ENCODE data around the gene POLR2M. TPM values are rescaled to one million over a fixed set of nuclear protein-coding genes. Genes with fewer than 3 reads are reported as not detected.

POLR2M gene
- polyA plus RNA-seq, 3 donors: 14.4 to 29.4 (median 26.3) TPM

GRCh38 chr15:57761562-57761961 lies 55.0 kb downstream of the POLR2M start:
- H3K36me3 Mint-ChIP-seq: no peaks in the 10 kb centered on the region
- no peak overlapping the region for H3K4me3 ChIP-seq (replicated peaks in 1 of 3; ENCODE audit: low read depth in 2 of 3, low read length in 3 of 3)
- intact Hi-C loops (cut with micrococcal nuclease): no loop called here
- no peak for DNase-seq
- no peak overlapping the region for H3K9ac ChIP-seq (ENCODE audit: insufficient read depth, low read length, poor library complexity, severe bottlenecking)
- no peak for TF ChIP-seq CTCF (IDR thresholded peaks at IDR 0.05)
- H2AFZ ChIP-seq (ENCODE audit: insufficient read depth, low read depth, low read length, poor library complexity, severe bottlenecking): no peak overlapping the region
- no peaks in the 10 kb centered on the region for H3K4me1 Mint-ChIP-seq
- no peaks in the 10 kb centered on the region for H3K36me3 ChIP-seq (replicated peaks in 1 of 2; ENCODE audit: control insufficient read depth in 1 of 2, insufficient read depth in 2 of 2, low read length in 2 of 2)
- H3K4me1 ChIP-seq (ENCODE audit: control insufficient read depth in 1 of 2, insufficient read depth in 2 of 2, low read length in 2 of 2): no peaks in the 10 kb centered on the region
- no peak overlapping the region for H3K4me2 ChIP-seq (replicated peaks; ENCODE audit: extremely low read depth, low read length, poor library complexity, severe bottlenecking)
- H3K27me3 ChIP-seq (ENCODE audit: control insufficient read depth in 2 of 2, insufficient read depth in 2 of 2, low read length in 2 of 2): no peaks in the 10 kb centered on the region
- H4K20me1 ChIP-seq (ENCODE audit: insufficient read depth, low read length): no peaks in the 10 kb centered on the region
- no peak overlapping the region for H3K27ac ChIP-seq (ENCODE audit: low read depth in 1 of 2, low read length in 2 of 2)
- no peak overlapping the region for H3K27ac Mint-ChIP-seq
- no peaks in the 10 kb centered on the region for H3K9me3 ChIP-seq (replicated peaks in 1 of 2; ENCODE audit: control insufficient read depth in 1 of 2, insufficient read depth in 1 of 2, low read length in 2 of 2)
- H3K27me3 Mint-ChIP-seq (ENCODE audit: low read depth in 3 of 3): peaks cover 1 to 8% (median 2%) of the 10 kb centered on the region in 3 donors
- no peak overlapping the region for H3K4me3 Mint-ChIP-seq
- no CpG with 5 or more reads among the region's 1 CpG for WGBS (ENCODE audit: insufficient coverage)
- no peaks in the 10 kb centered on the region for H3K79me2 ChIP-seq (ENCODE audit: insufficient read depth, low read length)
- no peaks in the 10 kb centered on the region for H3K9me3 Mint-ChIP-seq

GRCh38 chr15:57762302-57762701 lies 55.8 kb downstream of the POLR2M start:
- H3K27ac ChIP-seq (ENCODE audit: low read depth in 1 of 2, low read length in 2 of 2): no peak overlapping the region
- no peaks in the 10 kb centered on the region for H3K9me3 ChIP-seq (replicated peaks in 1 of 2; ENCODE audit: control insufficient read depth in 1 of 2, insufficient read depth in 1 of 2, low read length in 2 of 2)
- no peak overlapping the region for H3K4me3 ChIP-seq (replicated peaks in 1 of 3; ENCODE audit: low read depth in 2 of 3, low read length in 3 of 3)
- H3K4me2 ChIP-seq (replicated peaks; ENCODE audit: extremely low read depth, low read length, poor library complexity, severe bottlenecking): no peak overlapping the region
- H3K36me3 Mint-ChIP-seq: no peaks in the 10 kb centered on the region
- no peaks in the 10 kb centered on the region for H3K36me3 ChIP-seq (replicated peaks in 1 of 2; ENCODE audit: control insufficient read depth in 1 of 2, insufficient read depth in 2 of 2, low read length in 2 of 2)
- no peaks in the 10 kb centered on the region for H4K20me1 ChIP-seq (ENCODE audit: insufficient read depth, low read length)
- H3K27me3 Mint-ChIP-seq (ENCODE audit: low read depth in 3 of 3): peaks cover 1 to 8% (median 3%) of the 10 kb centered on the region in 3 donors
- no peaks in the 10 kb centered on the region for H3K27me3 ChIP-seq (ENCODE audit: control insufficient read depth in 2 of 2, insufficient read depth in 2 of 2, low read length in 2 of 2)
- no peak for DNase-seq
- no peak overlapping the region for H2AFZ ChIP-seq (ENCODE audit: insufficient read depth, low read depth, low read length, poor library complexity, severe bottlenecking)
- peaks cover 2% of the 10 kb centered on the region for H3K4me1 Mint-ChIP-seq
- no peak overlapping the region for H3K27ac Mint-ChIP-seq
- no peaks in the 10 kb centered on the region for H3K9me3 Mint-ChIP-seq
- intact Hi-C loops (cut with micrococcal nuclease): no loop called here
- TF ChIP-seq CTCF (IDR thresholded peaks at IDR 0.05): peak; percentile 15
- peaks cover 0 to 2% of the 10 kb centered on the region in 2 donors for H3K4me1 ChIP-seq (ENCODE audit: control insufficient read depth in 1 of 2, insufficient read depth in 2 of 2, low read length in 2 of 2)
- H3K4me3 Mint-ChIP-seq: no peak overlapping the region
- WGBS (ENCODE audit: insufficient coverage): no CpG with 5 or more reads among the region's 4 CpGs
- H3K9ac ChIP-seq (ENCODE audit: insufficient read depth, low read length, poor library complexity, severe bottlenecking): no peak overlapping the region
- no peaks in the 10 kb centered on the region for H3K79me2 ChIP-seq (ENCODE audit: insufficient read depth, low read length)

Data from CD14-positive monocyte (primary cell).